Osteocyte (in vitro differentiated cells): Measurements from ENCODE around the gene INTS1. TPM values are rescaled to one million over a fixed set of nuclear protein-coding genes. Genes with fewer than 3 reads are reported as not detected.

ENCODE experiments used
- DNase-seq: peaks from one replicate; pipeline ENCODE4 v3.0.0; 2021; ENCODE audit warnings: mixed read lengths; ENCODE audit not compliant: unreplicated experiment; ENCODE audit errors: extremely low spot score
- H3K27ac Mint-ChIP-seq: one replicate; pipeline ENCODE4 v1.8.0; 2021; ENCODE audit warnings: mild to moderate bottlenecking, mixed read lengths; ENCODE audit not compliant: unreplicated experiment
- H3K27me3 Mint-ChIP-seq: one replicate; pipeline ENCODE4 v1.8.0; 2021; ENCODE audit warnings: mixed read lengths; ENCODE audit not compliant: unreplicated experiment
- H3K36me3 Mint-ChIP-seq: one replicate; pipeline ENCODE4 v1.8.0; 2021; ENCODE audit warnings: mixed read lengths; ENCODE audit not compliant: unreplicated experiment
- H3K4me1 Mint-ChIP-seq: one replicate; pipeline ENCODE4 v1.8.0; 2021; ENCODE audit warnings: mixed read lengths; ENCODE audit not compliant: unreplicated experiment
- H3K4me3 Mint-ChIP-seq: one replicate; pipeline ENCODE4 v1.8.0; 2021; ENCODE audit warnings: mild to moderate bottlenecking, moderate library complexity, mixed read lengths; ENCODE audit not compliant: unreplicated experiment
- H3K9me3 Mint-ChIP-seq: one replicate; pipeline ENCODE4 v1.8.0; 2021; ENCODE audit warnings: mixed read lengths; ENCODE audit not compliant: unreplicated experiment
- CTCF ChIP-seq: fragments of 200-600 bp; sonication (generic); IDR thresholded peaks from 2 replicates; pipeline ENCODE4 v1.5.0; 2021; ENCODE audit warnings: antibody characterized with exemption, mild to moderate bottlenecking, moderate library complexity
- total RNA-seq: library from RNA; stranded (reverse); gene quantifications from 2 replicates; pipeline ENCODE4 v1.2.1, GENCODE V29; 2021

The INTS1 gene
- total RNA-seq, 1 donor from 2014 or later: 121 TPM

DNA sequence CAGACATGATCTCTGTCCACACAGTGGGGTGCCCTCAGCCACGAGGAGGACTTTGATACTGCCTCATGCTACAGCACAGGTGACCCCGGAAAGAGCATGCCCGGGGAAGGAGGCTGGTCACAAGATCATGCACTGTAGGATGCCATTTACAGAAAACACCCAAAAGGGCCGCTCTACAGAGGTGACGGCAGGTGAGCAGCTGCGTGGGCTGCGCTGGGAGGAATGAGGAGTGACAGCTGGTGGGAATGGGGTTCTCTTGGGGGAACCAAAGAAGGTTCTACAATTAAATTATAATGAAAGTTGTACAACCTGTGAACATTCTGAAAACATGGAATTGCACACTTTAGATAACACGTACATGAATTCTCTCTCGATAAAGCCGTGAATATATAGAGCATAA lies 12.0 kb downstream of the INTS1 start:
- H3K4me1 Mint-ChIP-seq: no peaks in the 10 kb centered on the region
- H3K27ac Mint-ChIP-seq: no peak overlapping the region
- H3K36me3 Mint-ChIP-seq: peaks cover 30% of the 10 kb centered on the region
- H3K27me3 Mint-ChIP-seq: no peaks in the 10 kb centered on the region
- no peaks in the 10 kb centered on the region for H3K9me3 Mint-ChIP-seq
- no peak for TF ChIP-seq CTCF
- no peak overlapping the region for H3K4me3 Mint-ChIP-seq
- no peak for DNase-seq

DNA sequence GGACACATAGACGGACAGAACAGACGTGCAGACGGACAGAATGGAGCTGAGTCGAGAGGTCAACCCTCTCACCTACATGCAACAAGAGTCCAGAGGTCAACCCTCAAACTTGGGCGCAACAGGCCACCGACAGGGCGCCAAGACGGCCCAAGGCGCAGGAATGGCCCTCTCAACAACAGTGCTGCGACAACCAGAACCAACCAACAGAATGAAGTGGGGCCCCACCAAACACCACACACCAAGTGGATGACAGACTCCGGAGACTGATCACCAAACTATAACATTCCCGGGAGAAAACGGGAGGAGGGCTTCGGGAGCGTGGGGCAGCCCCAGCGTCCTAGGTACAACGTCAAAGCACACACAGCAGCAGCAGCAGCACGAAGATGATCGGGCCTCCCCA lies 13.4 kb downstream of the INTS1 start:
- H3K27me3 Mint-ChIP-seq: no peaks in the 10 kb centered on the region
- no peaks in the 10 kb centered on the region for H3K4me1 Mint-ChIP-seq
- no peak for TF ChIP-seq CTCF
- H3K9me3 Mint-ChIP-seq: no peaks in the 10 kb centered on the region
- no peak overlapping the region for H3K27ac Mint-ChIP-seq
- DNase-seq: no peak
- H3K4me3 Mint-ChIP-seq: no peak overlapping the region
- peaks cover 33% of the 10 kb centered on the region for H3K36me3 Mint-ChIP-seq

GRCh38 chr7:1489336-1489735 lies 14.9 kb downstream of the INTS1 start:
- Mint-ChIP-seq H3K4me3 (no peak overlapping the region), H3K36me3 (peaks cover 40% of the 10 kb centered on the region), H3K9me3 (no peaks in the 10 kb centered on the region), H3K27me3 (no peaks in the 10 kb centered on the region), H3K27ac (no peak overlapping the region), H3K4me1 (no peaks in the 10 kb centered on the region)
- no peak for TF ChIP-seq CTCF
- no peak for DNase-seq

DNA sequence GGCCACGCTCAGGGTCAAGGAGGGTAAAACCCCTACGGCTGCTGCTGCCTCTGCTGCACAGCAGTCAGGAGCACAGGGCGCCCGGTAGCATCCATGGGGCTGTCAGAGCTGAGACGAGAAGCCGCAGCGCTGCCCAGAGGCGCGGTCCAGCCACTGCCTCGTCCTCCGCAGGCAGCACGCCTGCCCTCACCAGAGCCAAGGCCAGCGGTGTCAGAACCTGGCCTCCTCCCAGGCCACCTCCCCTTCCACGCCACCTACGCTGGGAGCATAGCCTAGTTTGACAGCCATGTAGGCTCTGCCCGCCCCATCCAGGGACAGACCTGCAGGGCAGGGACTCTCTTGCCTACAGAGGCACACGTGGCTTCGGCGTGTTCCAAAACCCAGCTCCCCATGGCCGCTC lies 16.2 kb downstream of the INTS1 start:
- no peak overlapping the region for H3K4me3 Mint-ChIP-seq
- no peaks in the 10 kb centered on the region for H3K4me1 Mint-ChIP-seq
- no peak overlapping the region for H3K27ac Mint-ChIP-seq
- peaks cover 40% of the 10 kb centered on the region for H3K36me3 Mint-ChIP-seq
- no peak for DNase-seq
- H3K9me3 Mint-ChIP-seq: no peaks in the 10 kb centered on the region
- H3K27me3 Mint-ChIP-seq: no peaks in the 10 kb centered on the region
- no peak for TF ChIP-seq CTCF

DNA sequence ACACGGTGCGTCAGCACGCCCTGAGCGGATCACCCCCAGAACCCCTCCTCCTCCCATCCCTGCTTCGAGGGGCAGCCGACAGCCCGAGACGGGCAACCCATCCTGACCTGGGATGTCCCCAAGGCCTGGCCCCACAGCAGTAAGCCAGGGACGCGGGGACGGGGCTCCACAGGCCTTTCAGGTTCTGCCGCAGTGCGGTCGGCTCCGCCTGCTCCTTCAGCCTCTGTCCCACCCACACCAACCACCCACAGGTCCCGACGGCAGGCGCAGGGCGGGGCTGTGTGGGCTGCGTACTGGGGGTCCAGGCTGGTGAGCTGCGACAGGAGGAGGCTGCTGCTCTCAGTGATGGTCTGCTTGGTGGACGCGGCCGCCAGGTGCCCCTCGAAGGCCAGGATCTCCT lies 16.7 kb downstream of the INTS1 start:
- Mint-ChIP-seq H3K36me3 (peaks cover 39% of the 10 kb centered on the region), H3K4me3 (no peak overlapping the region), H3K27me3 (no peaks in the 10 kb centered on the region), H3K27ac (no peak overlapping the region), H3K4me1 (no peaks in the 10 kb centered on the region), H3K9me3 (no peaks in the 10 kb centered on the region)
- DNase-seq: no peak
- no peak for TF ChIP-seq CTCF
